Measurements from ENCODE around the gene SPARC. TPM values are rescaled to one million over a fixed set of nuclear protein-coding genes. Genes with fewer than 3 reads are reported as not detected.

Gene SPARC
- polyA plus RNA-seq (2013, experiment 1 of 2; ENCODE audit: insufficient read length), result 14,741 TPM
- 23,346 TPM for polyA plus RNA-seq (2013, experiment 2 of 2; ENCODE audit: insufficient read length)

- peak; percentile 97 for DNase-seq
These were observed at the start of gene SPARC for GRCh38 chr5:151686674-151687407. TSS of gene SPARC (minus strand) at chr5:151686915. CDS start at chr5:151676188, 10,727 bp downstream.

- DNase-seq, result no peak
These were observed 48.9 kb upstream of the SPARC start for GRCh38 chr5:151735646-151736045.

GRCh38 chr5:151734064-151734408 is 47.3 kb upstream of the SPARC start:
- no peak for DNase-seq

- DNase-seq, result no peak
These were observed 46.8 kb upstream of the SPARC start for GRCh38 chr5:151733358-151734063.

GRCh38 chr5:151730381-151730780 is 43.7 kb upstream of the SPARC start:
- DNase-seq, result no peak

- DNase-seq, result peak; percentile 72
These were observed 42.9 kb upstream of the SPARC start for GRCh38 chr5:151729597-151729996.

GRCh38 chr5:151724360-151724759 is 37.6 kb upstream of the SPARC start:
- DNase-seq, result no peak

- DNase-seq, result no peak
These were observed 35.8 kb upstream of the SPARC start for GRCh38 chr5:151722546-151722945.

- DNase-seq, result no peak
These were observed 35.2 kb upstream of the SPARC start for GRCh38 chr5:151721812-151722391.

- DNase-seq, result no peak
These were observed 34.5 kb upstream of the SPARC start for GRCh38 chr5:151721087-151721646.

- DNase-seq, result no peak
These were observed 33.5 kb upstream of the SPARC start for GRCh38 chr5:151720215-151720614.

- DNase-seq, result peak; percentile 65
These were observed 32.7 kb upstream of the SPARC start for GRCh38 chr5:151719228-151720000.

- DNase-seq, result peak; percentile 94
These were observed 31.9 kb upstream of the SPARC start for GRCh38 chr5:151718646-151719045.

- DNase-seq, result peak; percentile 71
These were observed 31.4 kb upstream of the SPARC start for GRCh38 chr5:151718153-151718552.

GRCh38 chr5:151717416-151717815 is 30.7 kb upstream of the SPARC start:
- DNase-seq, result no peak

GRCh38 chr5:151709109-151709735 is 22.5 kb upstream of the SPARC start:
- no peak for DNase-seq

GRCh38 chr5:151708126-151708525 is 21.4 kb upstream of the SPARC start:
- no peak for DNase-seq

GRCh38 chr5:151707567-151707966 is 20.9 kb upstream of the SPARC start:
- no peak for DNase-seq

GRCh38 chr5:151706906-151707305 is 20.2 kb upstream of the SPARC start:
- peak; percentile 63 for DNase-seq

GRCh38 chr5:151703780-151704179 is 17.1 kb upstream of the SPARC start:
- no peak for DNase-seq

GRCh38 chr5:151703227-151703626 is 16.5 kb upstream of the SPARC start:
- DNase-seq, result no peak

- DNase-seq, result no peak
These were observed 14.1 kb upstream of the SPARC start for GRCh38 chr5:151700820-151701219.

Measured in fibroblast of skin of back (primary cell).